NCI-H146 (cell line): ENCODE measurements around the gene DNAH10.

ENCODE experiments used
- DNase-seq: peaks from one replicate; lab custom pipeline; 2025; lab: John Stamatoyannopoulos, UW

DNAH10 gene

DNA sequence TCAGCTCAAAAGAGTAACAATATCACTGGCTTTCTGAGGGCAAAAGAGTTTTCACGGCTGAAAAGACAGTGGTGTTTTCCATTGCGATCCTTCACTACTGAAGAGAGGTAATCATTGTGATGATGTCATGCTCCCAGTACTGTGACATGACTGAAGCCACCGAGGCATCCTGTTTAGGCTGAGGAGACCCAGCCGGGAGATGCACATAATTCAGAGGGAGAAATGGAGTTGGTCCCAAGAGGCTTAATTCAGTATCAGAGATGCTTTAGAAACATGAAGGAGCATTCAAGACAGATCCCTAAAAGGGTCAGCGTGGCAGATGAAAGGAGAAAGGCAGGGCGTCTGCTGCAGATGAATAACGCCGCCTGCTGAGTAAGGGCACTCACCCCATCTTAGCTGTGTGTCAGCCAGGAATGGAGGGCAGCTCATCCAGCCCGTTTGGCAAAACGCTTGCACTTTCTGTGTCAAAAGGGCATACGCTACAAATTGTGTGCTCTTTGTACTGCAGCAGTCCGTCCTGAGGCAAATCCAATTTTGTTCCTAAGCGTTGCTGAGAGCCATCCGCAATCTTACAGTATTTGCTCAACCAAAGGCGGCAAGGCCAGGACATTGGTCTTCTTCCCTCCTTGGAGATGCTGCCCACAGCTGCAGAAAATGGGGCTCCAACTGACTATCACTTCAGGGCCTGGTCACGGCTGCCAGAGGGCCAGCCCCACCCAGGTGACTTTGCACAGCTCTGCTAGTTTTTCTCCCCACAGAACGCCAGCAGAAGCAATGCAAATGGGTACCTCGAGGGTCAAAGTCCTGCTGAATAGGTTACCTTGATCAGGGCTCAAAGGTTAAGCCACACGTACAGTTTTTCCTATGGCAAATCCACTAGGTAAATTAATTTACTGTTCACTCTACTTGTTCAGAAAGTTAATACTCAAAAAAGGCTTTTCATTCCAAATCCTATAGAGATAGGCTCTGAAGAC is 187.0 kb downstream of the DNAH10 start:
- no peak for DNase-seq

DNA sequence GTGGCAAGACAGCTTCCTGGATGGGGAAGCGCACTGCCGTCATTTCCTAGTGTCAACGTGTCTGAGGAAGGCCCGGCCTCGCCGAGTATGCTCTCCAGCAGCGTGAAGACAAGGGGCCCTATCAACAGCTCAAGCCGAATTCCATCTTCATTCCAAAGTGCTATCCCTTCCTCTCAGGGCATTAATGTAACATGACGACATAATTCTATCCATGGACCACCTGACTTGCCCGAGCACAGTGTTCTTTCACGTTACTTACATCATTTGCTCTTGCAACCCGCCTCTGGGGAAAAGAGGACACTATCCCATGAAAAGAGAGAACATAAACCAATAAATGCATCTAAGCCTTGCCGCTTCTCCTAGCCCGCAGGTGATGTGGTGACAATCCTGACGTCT is 187.7 kb downstream of the DNAH10 start:
- no peak for DNase-seq

- no peak for DNase-seq
These were observed 188.6 kb downstream of the DNAH10 start for GRCh38 chr12:123950476-123951349.

DNA sequence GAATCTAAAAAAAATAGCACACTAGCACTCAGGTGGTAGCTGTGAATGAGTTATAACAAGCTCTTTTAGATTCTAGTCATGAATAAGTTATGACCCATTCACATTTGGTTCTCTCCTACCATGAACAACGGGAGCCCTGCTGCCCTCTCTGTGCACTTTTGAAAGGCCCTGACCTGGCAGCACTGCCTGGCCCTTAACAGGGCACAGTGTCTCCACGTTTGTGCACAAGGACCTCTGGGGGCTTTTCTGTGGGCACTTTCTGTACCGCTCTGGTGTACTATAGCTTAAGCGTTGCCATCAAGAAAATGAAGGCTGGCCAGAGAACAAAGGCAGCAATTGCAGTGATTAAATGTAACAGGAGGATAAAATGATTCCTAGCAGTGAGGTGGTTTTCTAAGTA is 189.4 kb downstream of the DNAH10 start:
- DNase-seq: no peak

- no peak for DNase-seq
These were observed 189.9 kb downstream of the DNAH10 start for GRCh38 chr12:123952037-123952436.

GRCh38 chr12:123954647-123955350 is 192.7 kb downstream of the DNAH10 start:
- no peak for DNase-seq

DNA sequence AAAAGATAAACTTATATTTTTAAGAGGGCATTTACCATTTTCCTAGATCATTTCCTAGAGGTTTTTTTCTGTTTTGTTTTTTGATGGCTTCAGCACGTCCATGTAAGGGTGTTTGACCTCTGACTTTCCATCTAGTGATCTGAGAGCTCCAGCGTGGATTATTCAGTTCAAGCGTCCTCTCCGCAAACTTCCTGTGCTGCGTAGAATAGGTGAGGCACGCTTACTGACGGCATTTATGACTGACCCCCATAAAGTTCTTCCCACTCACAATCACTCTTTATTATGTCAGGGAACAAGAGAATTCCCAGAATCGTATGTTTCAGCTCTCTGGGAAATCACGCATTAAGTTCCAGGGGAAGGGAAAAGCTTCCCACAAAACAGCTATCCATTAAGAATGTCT is 194.1 kb downstream of the DNAH10 start:
- no peak for DNase-seq

GRCh38 chr12:123957196-123957595 is 195.1 kb downstream of the DNAH10 start:
- no peak for DNase-seq

- no peak for DNase-seq
These were observed 196.4 kb downstream of the DNAH10 start for GRCh38 chr12:123958462-123958861.

DNA sequence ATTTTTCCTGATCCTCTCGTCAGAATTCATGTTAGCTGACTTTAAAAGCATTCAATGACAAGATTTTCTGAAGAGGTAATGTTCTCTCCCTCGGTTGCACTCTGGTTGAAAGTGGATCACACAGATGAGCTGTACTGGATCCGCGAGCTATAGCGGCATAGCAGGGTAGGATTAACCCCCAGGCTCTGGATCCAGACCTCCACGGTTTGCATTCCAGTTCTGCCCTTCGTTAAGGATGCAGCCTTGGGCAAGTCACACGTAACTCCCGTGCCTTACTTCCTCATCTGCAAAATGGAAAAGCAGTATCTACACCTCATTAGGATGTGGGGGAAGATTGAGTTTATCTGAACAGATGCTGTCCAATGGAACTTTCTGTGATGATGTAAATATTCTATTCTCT is 196.8 kb downstream of the DNAH10 start:
- DNase-seq: no peak

DNA sequence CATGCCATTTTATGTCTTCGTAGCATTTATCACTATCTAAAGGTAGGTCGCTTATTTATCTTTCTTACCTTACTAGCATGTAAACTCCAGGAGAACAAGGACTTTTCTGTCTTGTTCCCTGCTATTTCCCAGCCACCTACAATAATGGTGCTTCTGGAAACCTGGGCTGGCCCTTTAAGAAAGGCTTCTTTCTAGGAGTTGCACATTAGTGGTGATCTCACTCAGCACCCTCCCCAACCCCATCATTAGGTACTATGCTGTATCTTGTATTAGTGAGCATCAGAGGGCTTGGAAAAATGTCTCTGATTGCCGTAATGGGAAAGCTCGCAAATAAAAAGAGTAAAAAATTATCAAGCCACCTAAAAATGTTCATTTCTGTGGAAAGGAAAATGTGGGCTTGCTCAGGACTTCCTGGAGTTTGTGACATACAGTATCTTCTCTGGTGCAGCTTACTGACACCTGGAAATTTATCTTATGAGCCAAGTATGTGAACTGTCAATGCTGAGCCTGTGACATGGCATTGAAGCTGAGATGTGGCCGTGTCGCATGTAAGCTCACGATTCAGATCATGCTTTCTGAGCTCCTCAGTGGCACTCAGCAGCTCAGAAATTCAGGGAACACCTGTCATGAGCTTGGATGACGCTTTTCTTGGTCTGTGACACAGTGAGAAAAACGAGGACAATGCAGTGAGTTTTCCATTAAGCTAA is 198.1 kb downstream of the DNAH10 start:
- no peak for DNase-seq

DNA sequence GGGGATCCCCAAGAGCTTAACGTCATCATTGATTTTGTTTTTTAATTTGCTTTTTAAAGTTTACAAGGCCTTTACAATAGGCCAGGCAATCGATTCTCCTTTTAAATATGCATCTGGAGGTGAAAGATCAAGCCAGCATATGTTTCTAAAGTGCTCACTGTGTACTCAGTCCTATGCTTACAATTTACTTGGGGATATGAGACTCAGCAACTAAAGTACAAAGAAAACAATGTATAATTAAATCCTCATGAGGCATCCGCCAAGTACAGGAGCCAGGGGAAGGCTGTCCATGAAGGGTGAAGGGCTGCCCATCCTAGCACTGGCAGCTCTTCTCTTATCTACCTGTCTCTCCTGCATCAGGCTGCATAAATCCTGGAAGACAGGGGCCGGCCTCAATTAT is 198.8 kb downstream of the DNAH10 start:
- DNase-seq: peak; percentile 48

GRCh38 chr12:123961585-123962345 is 199.7 kb downstream of the DNAH10 start:
- no peak for DNase-seq

DNA sequence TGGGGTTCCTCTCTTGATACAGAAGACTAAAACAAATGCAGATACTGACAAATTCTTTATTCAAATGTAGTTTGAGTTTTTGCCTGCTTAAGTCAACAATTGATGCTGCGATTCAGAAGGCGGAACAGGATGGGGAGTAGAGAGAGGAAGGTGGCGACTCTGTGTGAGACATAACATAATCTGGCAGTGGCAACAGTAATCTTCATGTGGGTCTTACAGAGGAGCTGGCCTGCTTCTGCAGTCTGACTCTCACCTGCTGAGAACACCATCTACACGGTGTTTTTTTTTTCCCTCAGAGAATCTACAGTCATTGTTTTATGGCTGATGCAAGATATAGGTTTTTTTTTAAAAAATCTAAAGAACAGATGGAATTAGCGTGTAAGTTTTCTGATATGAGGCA is 200.4 kb downstream of the DNAH10 start:
- no peak for DNase-seq

DNA sequence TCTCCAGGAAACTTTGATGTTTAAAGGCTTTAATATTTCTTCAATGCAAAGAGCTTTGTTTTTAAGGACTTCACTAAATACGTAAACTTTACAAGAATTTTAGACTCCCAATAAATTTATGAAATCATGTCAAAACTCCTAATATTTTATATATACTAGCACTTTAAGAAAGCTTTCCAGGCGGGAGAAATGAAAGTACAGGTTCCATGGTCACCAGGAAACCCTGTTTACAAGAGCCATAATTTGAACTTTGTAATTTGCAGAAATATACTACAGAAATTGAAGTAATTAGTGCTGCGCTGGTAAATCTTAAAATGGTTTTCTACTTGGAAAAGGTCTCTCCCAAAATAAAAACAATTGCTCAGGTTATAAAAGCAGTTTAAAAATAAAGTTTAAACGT is 201.7 kb downstream of the DNAH10 start:
- no peak for DNase-seq

- DNase-seq: no peak
These were observed 203.3 kb downstream of the DNAH10 start for GRCh38 chr12:123965382-123965781.

GRCh38 chr12:123966596-123966995 is 204.5 kb downstream of the DNAH10 start:
- DNase-seq: no peak

- DNase-seq: no peak
These were observed 205.1 kb downstream of the DNAH10 start for GRCh38 chr12:123967121-123967586.

DNA sequence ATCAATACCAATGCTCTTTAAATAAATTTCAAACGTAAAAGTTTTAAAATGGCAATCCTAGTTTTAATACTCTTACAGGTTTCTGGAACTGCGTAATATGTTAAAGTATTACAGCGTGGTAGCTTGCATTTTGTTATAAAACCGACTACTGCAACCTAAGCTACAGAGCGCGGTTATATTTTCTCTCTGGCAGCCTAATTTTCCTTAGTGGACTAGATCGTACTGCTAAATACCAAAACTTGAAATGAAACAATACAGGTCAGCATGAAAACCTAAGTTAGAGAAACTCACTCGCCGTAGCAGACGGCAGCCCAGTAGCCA is 209.3 kb downstream of the DNAH10 start:
- DNase-seq: no peak

- DNase-seq: peak; percentile 58
These were observed 209.8 kb downstream of the DNAH10 start for GRCh38 chr12:123971770-123972456.
